Panc1 (cell line): Measurements from ENCODE around the gene EREG. TPM values are rescaled to one million over a fixed set of nuclear protein-coding genes. Genes with fewer than 3 reads are reported as not detected.

Source experiments
- ATAC-seq: fragments of 200-7000 bp; cut with Tn5 transposase; 2 replicates; pipeline ENCODE4 v1.9.1; 2020; ENCODE audit warnings: mild to moderate bottlenecking, moderate library complexity
- BruUV-seq: library from RNA; stranded (reverse); fragments of 400-500 nt; replicated peaks from 2 replicates; lab custom pipeline; 2021; lab: Mats Ljungman, UMichigan
- CTCF ChIA-PET: fragments of 300-600 bp; sonication (Branson Sonifier 250); formaldehyde crosslinking; loops from one replicate; lab custom pipeline; 2022; ENCODE audit warnings: antibody characterized with exemption; lab: Charles Lee
- POLR2A ChIA-PET: fragments of 300-600 bp; sonication (Branson Sonifier 250); formaldehyde crosslinking; loops from one replicate; lab custom pipeline; 2022; ENCODE audit warnings: antibody characterized with exemption; lab: Charles Lee
- DNase-seq: peaks from one replicate; pipeline ENCODE4 v3.0.0-alpha.2; 2010; ENCODE audit warnings: low read depth, low spot score
- H3K27ac ChIP-seq: 2 replicates; pipeline ENCODE4 v1.5.1; 2011; ENCODE audit warnings: mild to moderate bottlenecking, low read length, inconsistent platforms
- H3K27me3 ChIP-seq: fragments of 200-500 bp; sonication (Bioruptor generic); 2 replicates; pipeline ENCODE4 v1.6.0; 2014; ENCODE audit warnings: low read length, inconsistent platforms; ENCODE audit not compliant: control insufficient read depth, insufficient read depth
- H3K36me3 ChIP-seq: fragments of 200-500 bp; sonication (Bioruptor generic); 2 replicates; pipeline ENCODE4 v1.5.1; 2014; ENCODE audit warnings: inconsistent platforms, mild to moderate bottlenecking, low read length, moderate library complexity; ENCODE audit not compliant: control insufficient read depth, insufficient read depth
- H3K4me1 ChIP-seq: 2 replicates; pipeline ENCODE4 v1.5.1; 2011; ENCODE audit warnings: inconsistent platforms, mild to moderate bottlenecking, low read length, moderate library complexity; ENCODE audit not compliant: control insufficient read depth, insufficient read depth
- H3K4me3 ChIP-seq, 2 experiments: 2 replicates each; pipeline ENCODE4 v1.5.1; 2011 to 2012; ENCODE audit warnings: low read depth in 2 of 2, low read length in 2 of 2, mild to moderate bottlenecking in 2 of 2, inconsistent platforms in 1 of 2, moderate library complexity in 1 of 2
- H3K9me3 ChIP-seq: fragments of 200-500 bp; sonication (Bioruptor generic); 2 replicates; pipeline ENCODE4 v1.5.1; 2014; ENCODE audit warnings: low read depth, mild to moderate bottlenecking, inconsistent platforms, low read length, moderate library complexity; ENCODE audit not compliant: control insufficient read depth, insufficient read depth
- CTCF ChIP-seq: fragments of 450-650 bp; IDR thresholded peaks from 2 replicates; pipeline ENCODE4 v1.5.1; 2017; ENCODE audit warnings: mild to moderate bottlenecking
- POLR2AphosphoS5 ChIP-seq: IDR thresholded peaks from 2 replicates; pipeline ENCODE4 v1.6.1; 2012; ENCODE audit warnings: mild to moderate bottlenecking, low read depth, low read length, moderate library complexity
- REST ChIP-seq, 2 experiments: IDR thresholded peaks; 2 replicates each; pipeline ENCODE4 v1.6.1; 2011 to 2012; ENCODE audit warnings: low read depth in 2 of 2, control low read depth in 1 of 2, low read length in 1 of 2, mild to moderate bottlenecking in 1 of 2, moderate library complexity in 1 of 2; ENCODE audit not compliant: insufficient read depth in 1 of 2
- SIN3A ChIP-seq: IDR thresholded peaks from 2 replicates; pipeline ENCODE4 v1.6.1; 2012; ENCODE audit warnings: low read depth, mild to moderate bottlenecking, low read length, moderate library complexity, borderline replicate concordance; ENCODE audit not compliant: insufficient read depth
- TCF7L2 ChIP-seq: IDR thresholded peaks from 2 replicates; pipeline ENCODE4 v1.6.1; 2011; ENCODE audit warnings: mild to moderate bottlenecking, low read depth, low read length, inconsistent platforms
- in situ Hi-C: cut with HindIII; loops from 2 replicates; pipeline ENCODE4 v1.10.0; 2016; ENCODE audit warnings: low sequenced_read_pairs, low pct_unique_long_range_greater_than_20kb
- intact Hi-C: fragments of 100-400 bp; cut with micrococcal nuclease; formaldehyde crosslinking; loops from one replicate; pipeline ENCODE4 v1.10.0; 2022; ENCODE audit not compliant: unreplicated experiment
- total RNA-seq: library from RNA; stranded (reverse); gene quantifications from one replicate; pipeline ENCODE4 v1.2.1, GENCODE V29; 2021; ENCODE audit not compliant: unreplicated experiment

EREG gene
- total RNA-seq, 1 experiment from 2014 or later = 2.1 TPM

- DNase-seq (no peak), ATAC-seq (no peak)
- Histone ChIP-seq H3K9me3 (no peaks in the 10 kb centered on the region), H3K36me3 (no peaks in the 10 kb centered on the region), H3K4me3 (no peak overlapping the region), H3K27ac (no peak overlapping the region), H3K27me3 (no peaks in the 10 kb centered on the region), H3K4me1 (no peaks in the 10 kb centered on the region)
- ChIA-PET POLR2A (interaction anchor here (0.6 kb wide), 1 partner anchor 372 kb away, joined by 4 read pairs; no protein-coding TSS in a partner anchor), CTCF (no interaction called here)
- no peak for TF ChIP-seq TCF7L2
- no peak for TF ChIP-seq POLR2AphosphoS5
- TF ChIP-seq SIN3A = no peak
- TF ChIP-seq CTCF = no peak
- TF ChIP-seq REST (IDR thresholded peaks at IDR 0.05; ENCODE audit: insufficient read depth in 1 of 2, low read depth in 2 of 2, low read length in 1 of 2) = no peak
- in situ Hi-C loops (no loop called here), intact Hi-C loops (no loop called here)
- BruUV-seq = no TSS peak
Observed at GRCh38 chr4:74433043-74433442, 68.1 kb downstream of the EREG start.

GRCh38 chr4:74433541-74434172 is 68.7 kb downstream of the EREG start:
- TF ChIP-seq REST (IDR thresholded peaks at IDR 0.05; ENCODE audit: insufficient read depth in 1 of 2, low read depth in 2 of 2, low read length in 1 of 2) = no peak
- TF ChIP-seq CTCF = no peak
- TF ChIP-seq TCF7L2 = no peak
- no peak for TF ChIP-seq POLR2AphosphoS5
- TF ChIP-seq SIN3A = no peak
- ChIA-PET POLR2A (no interaction called here), CTCF (no interaction called here)
- H3K4me3 ChIP-seq = no peak overlapping the region
- H3K9me3 ChIP-seq = no peaks in the 10 kb centered on the region
- H3K36me3 ChIP-seq = no peaks in the 10 kb centered on the region
- H3K27me3 ChIP-seq = no peaks in the 10 kb centered on the region
- DNase-seq (no peak), ATAC-seq (no peak)
- no TSS peak for BruUV-seq
- H3K27ac ChIP-seq = no peak overlapping the region
- H3K4me1 ChIP-seq = no peaks in the 10 kb centered on the region
- intact Hi-C loops (no loop called here), in situ Hi-C loops (no loop called here)
